Peyer's patch (tissue), 4 donors: ENCODE measurements around the gene NIPAL4.

Experiments
- CTCF ChIP-seq, 6 experiments: fragments of 450-650 bp in 4 of 6; fragments of 200-600 bp in 2 of 6; sonication (generic) in 1 of 6; IDR thresholded peaks; one replicate each; pipeline ENCODE4 v1.5.1; 2017 to 2019; ENCODE audit warnings: antibody characterized with exemption in 6 of 6, mild to moderate bottlenecking in 3 of 6, moderate library complexity in 1 of 6
- POLR2A ChIP-seq, 2 donors: fragments of 450-650 bp; IDR thresholded peaks; one replicate each; pipeline ENCODE4 v1.5.1; 2017; ENCODE audit warnings: antibody characterized with exemption in 2 of 2, mild to moderate bottlenecking in 2 of 2, moderate library complexity in 2 of 2

GRCh38 chr5:157519579-157520253 is 59.7 kb downstream of the NIPAL4 start:
- TF ChIP-seq CTCF (IDR thresholded peaks at IDR 0.05) (no peak), POLR2A (IDR thresholded peaks at IDR 0.05) (no peak)
